Right cardiac atrium (tissue), 5 donors: ENCODE results near the gene VAPA. TPM values are rescaled to one million over a fixed set of nuclear protein-coding genes. Genes with fewer than 3 reads are reported as not detected.

Experiments used
- ATAC-seq, 2 donors: fragments of 200-7000 bp; cut with Tn5 transposase; one replicate each; pipeline versions ENCODE4 v1.8.0 to v1.9.1; 2020; ENCODE audit warnings: moderate library complexity in 2 of 2, mild to moderate bottlenecking in 1 of 2
- DNase-seq, 3 donors: peaks; one replicate each; pipeline ENCODE4 v3.0.0-alpha.2; 2020
- H3K27ac ChIP-seq: one replicate; pipeline ENCODE4 v1.5.1; 2013; ENCODE audit warnings: mild to moderate bottlenecking, low read length, control low read depth, moderate library complexity
- H3K27me3 ChIP-seq: one replicate; pipeline ENCODE4 v1.6.1; 2013; ENCODE audit not compliant: control insufficient read depth, insufficient read depth
- H3K4me1 ChIP-seq: one replicate; pipeline ENCODE4 v1.6.1; 2013; ENCODE audit warnings: low read length; ENCODE audit not compliant: control insufficient read depth, insufficient read depth
- H3K4me3 ChIP-seq: one replicate; pipeline ENCODE4 v1.5.1; 2013; ENCODE audit warnings: low read length, control low read depth
- H3K9me3 ChIP-seq: one replicate; pipeline ENCODE4 v1.6.1; 2013; ENCODE audit warnings: low read length; ENCODE audit not compliant: control insufficient read depth
- WGBS: extraction: QIAGEN DNeasy Blood & Tissue Kit; methylation state at CpG from one replicate; pipeline ENCODE4 v1.1.7; 2013; 5-methylcytosine and 5-hydroxymethylcytosine counted together
- intact Hi-C, 4 donors: fragments of 100-400 bp; cut with DNase I; formaldehyde crosslinking; loops; one replicate each; pipeline versions ENCODE4 v1.11.0 to v1.14.0; 2022 to 2023
- polyA plus RNA-seq: library from polyadenylated mRNA; stranded (reverse); fragments of 200-250 nt; gene quantifications from one replicate; pipeline ENCODE4 v1.2.3, GENCODE V29; 2013
- total RNA-seq, 4 donors: library from RNA; stranded (reverse); fragmentation: NEBNext Ultra II Directional; extraction: Animal tissue kit (Norgen Biotek cat#: 25700); gene quantifications; one replicate each; pipeline ENCODE4 v1.2.1, GENCODE V29; 2021
- donor health status: healthy with polysubstance abuse.
- donor health status: DM: no; HTN: yes; CAD: no.
- donor health status: DM: no; HTN: no; CAD: no.
- donor health status: DM: no; HTN: yes; CAD: no; lungs with severe emphysema.
- donor health status: DM: yes; HTN: yes; CAD: no.

Gene VAPA
- total and polyA plus RNA-seq, 5 donors = 172 to 206 (median 202) TPM

DNA sequence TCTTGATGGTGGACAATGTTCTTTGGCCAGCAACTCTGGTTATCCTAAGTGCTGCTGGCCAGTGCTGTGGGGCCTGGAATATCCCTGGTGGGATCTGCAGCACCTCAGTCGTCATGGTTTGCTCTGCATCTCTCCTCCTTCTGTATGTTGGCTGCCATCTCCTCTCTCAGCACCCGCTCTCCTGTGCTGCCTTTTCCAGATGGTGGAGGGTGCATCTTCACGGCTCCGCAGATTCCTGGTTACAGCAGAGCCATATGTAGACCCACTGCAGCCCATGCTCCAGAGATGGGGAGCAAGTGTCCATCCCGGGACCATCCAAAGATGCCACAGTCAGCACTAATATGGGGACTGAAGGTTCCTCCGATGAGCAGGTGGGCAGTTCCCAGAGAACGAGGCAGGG lies 90.0 kb downstream of the VAPA start:
- Histone ChIP-seq H3K27ac (no peak overlapping the region), H3K4me3 (no peak overlapping the region), H3K27me3 (no peaks in the 10 kb centered on the region), H3K9me3 (no peaks in the 10 kb centered on the region), H3K4me1 (peaks cover 2% of the 10 kb centered on the region)
- no peak for ATAC-seq
- 86% methylated on average over 7 of the region's 7 CpGs for WGBS
- no peak for DNase-seq
- intact Hi-C loops = no loop called here

DNA sequence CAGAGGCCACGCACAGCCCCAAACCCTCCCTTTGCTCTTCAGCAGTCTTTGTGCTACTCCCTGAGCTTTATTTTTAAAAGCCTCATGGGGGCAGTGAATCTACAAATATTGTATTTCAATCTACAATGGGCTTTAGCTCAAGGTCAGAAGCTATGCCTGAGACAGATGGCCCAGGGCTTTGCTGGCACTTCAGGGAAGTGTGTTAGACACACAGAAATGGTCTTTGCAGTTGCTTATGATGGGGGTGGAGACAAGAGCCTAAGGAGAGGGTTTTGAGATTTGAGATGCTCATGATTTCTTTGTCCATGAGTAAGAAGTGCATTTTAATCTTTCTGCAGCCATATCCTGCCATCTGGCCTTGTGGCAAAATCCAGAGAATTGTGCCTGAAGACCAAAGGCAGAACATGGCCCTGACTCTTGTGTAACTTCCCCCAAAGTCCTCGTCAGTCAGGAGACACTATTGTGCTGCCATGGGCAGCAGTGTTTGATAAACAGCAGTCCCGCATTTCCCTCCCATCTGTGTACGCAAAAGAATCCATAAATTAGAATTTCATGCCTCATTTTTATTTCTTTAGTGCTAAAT lies 92.6 kb downstream of the VAPA start:
- ATAC-seq (peak in 1 of 2 donors; percentile 20), DNase-seq (peak in 1 of 3 donors; percentile 59)
- Histone ChIP-seq H3K4me1 (peaks cover 8% of the 10 kb centered on the region), H3K4me3 (no peak overlapping the region), H3K27ac (no peak overlapping the region), H3K27me3 (no peaks in the 10 kb centered on the region), H3K9me3 (no peaks in the 10 kb centered on the region)
- intact Hi-C loops = no loop called here
- WGBS = 67% methylated on average over 4 of the region's 4 CpGs

DNA sequence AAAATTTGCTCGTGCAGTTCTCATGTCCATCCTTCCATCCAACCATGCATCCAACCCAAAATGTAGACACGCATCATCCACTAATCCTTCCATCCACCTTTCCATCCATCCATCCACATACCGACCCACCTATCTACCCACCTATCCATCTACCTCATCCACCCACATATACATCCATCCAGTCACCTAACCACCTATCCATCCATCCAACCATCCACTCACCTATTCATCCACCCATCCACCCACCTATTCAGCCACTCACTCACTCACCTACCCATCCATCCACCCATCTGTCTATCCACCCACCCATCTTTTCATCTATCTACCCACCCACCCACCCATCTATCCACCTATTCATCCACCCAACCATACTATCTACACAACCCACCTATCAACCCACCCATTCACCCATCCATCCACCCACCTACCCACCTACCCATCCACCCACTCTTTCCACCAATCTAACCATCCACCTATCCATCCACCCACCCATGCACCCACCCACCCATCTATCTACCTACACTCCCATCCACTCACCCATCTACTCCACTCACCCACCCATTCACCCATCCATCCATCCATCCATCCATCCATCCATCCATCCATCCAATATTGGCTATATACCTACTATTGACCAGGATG lies 94.3 kb downstream of the VAPA start:
- Histone ChIP-seq H3K4me3 (no peak overlapping the region), H3K27ac (no peak overlapping the region), H3K4me1 (peaks cover 13% of the 10 kb centered on the region), H3K27me3 (no peaks in the 10 kb centered on the region), H3K9me3 (no peaks in the 10 kb centered on the region)
- 95% methylated on average over 3 of the region's 3 CpGs for WGBS
- ATAC-seq (no peak), DNase-seq (no peak)
- intact Hi-C loops = no loop called here

Other genes starting within 250 kb of the VAPA start
- 10 to 100 TPM; 21.5 to 42.3 (median 26.0) TPM for gene RAB31, start 205.7 kb upstream of the VAPA start, total RNA-seq
- gene RAB31, start 205.7 kb upstream of the VAPA start, polyA plus RNA-seq = 9.1 TPM
- gene TXNDC2, start 28.0 kb upstream of the VAPA start, total RNA-seq = under 1 TPM in 2 of 4 donors, not detected in 2; 0.23 to 0.42 TPM
- gene TXNDC2, start 28.0 kb upstream of the VAPA start, polyA plus RNA-seq = not detected